ENCODE data around the gene CTNNA2. TPM values are rescaled to one million over a fixed set of nuclear protein-coding genes. Genes with fewer than 3 reads are reported as not detected.

The CTNNA2 gene
- total RNA-seq, 4 donors from 2014 or later = 0.88 to 14.9 (median 2.3) TPM; not detected in 1

DNA sequence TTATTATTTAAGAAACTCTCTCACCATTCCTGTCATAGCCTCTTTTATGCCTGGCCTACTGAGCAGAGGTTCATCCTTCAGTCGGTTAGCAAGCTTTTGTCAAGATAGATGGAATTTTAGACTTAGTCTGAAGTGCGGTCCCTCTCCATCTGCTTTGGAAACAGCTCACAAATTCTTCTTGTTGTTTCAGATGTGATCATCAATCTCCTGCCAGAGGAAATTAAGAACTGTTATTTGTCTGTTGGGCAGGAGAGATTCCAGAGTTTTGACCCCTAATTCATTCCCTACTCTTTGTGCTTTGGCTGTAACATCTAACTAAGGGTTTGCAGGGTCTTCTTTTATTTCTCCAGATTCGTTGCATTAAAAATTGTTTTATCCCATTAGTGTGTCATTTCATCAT lies 735.3 kb downstream of the CTNNA2 start:
- no peaks in the 10 kb centered on the region for H3K9me3 ChIP-seq
- no peak overlapping the region for H3K27ac ChIP-seq
- H3K4me1 ChIP-seq = no peaks in the 10 kb centered on the region
- no peaks in the 10 kb centered on the region for H3K36me3 ChIP-seq
- no peak overlapping the region for H3K4me3 ChIP-seq
- intact Hi-C loops (cut with DNase I; ENCODE audit: low total_unique reads) = no loop called here
- TF ChIP-seq POLR2A (IDR thresholded peaks at IDR 0.05) = no peak
- TF ChIP-seq, protein P1, sequence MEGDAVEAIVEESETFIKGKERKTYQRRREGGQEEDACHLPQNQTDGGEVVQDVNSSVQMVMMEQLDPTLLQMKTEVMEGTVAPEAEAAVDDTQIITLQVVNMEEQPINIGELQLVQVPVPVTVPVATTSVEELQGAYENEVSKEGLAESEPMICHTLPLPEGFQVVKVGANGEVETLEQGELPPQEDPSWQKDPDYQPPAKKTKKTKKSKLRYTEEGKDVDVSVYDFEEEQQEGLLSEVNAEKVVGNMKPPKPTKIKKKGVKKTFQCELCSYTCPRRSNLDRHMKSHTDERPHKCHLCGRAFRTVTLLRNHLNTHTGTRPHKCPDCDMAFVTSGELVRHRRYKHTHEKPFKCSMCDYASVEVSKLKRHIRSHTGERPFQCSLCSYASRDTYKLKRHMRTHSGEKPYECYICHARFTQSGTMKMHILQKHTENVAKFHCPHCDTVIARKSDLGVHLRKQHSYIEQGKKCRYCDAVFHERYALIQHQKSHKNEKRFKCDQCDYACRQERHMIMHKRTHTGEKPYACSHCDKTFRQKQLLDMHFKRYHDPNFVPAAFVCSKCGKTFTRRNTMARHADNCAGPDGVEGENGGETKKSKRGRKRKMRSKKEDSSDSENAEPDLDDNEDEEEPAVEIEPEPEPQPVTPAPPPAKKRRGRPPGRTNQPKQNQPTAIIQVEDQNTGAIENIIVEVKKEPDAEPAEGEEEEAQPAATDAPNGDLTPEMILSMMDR (IDR thresholded peaks at IDR 0.05) = no peak
- DNase-seq = no peak
- H3K27me3 ChIP-seq = no peaks in the 10 kb centered on the region

GRCh38 chr2:80252294-80252986 lies 739.6 kb downstream of the CTNNA2 start:
- intact Hi-C loops (cut with DNase I; ENCODE audit: low total_unique reads) = no loop called here
- H3K36me3 ChIP-seq = no peaks in the 10 kb centered on the region
- H3K27me3 ChIP-seq = no peaks in the 10 kb centered on the region
- H3K4me3 ChIP-seq = no peak overlapping the region
- DNase-seq = no peak
- H3K9me3 ChIP-seq = no peaks in the 10 kb centered on the region
- no peak overlapping the region for H3K27ac ChIP-seq
- no peaks in the 10 kb centered on the region for H3K4me1 ChIP-seq
- TF ChIP-seq, protein P1 (IDR thresholded peaks at IDR 0.05) = no peak
- TF ChIP-seq POLR2A (IDR thresholded peaks at IDR 0.05) = no peak

- Histone ChIP-seq H3K27ac (no peak overlapping the region), H3K9me3 (no peaks in the 10 kb centered on the region), H3K36me3 (no peaks in the 10 kb centered on the region), H3K4me1 (no peaks in the 10 kb centered on the region), H3K4me3 (no peak overlapping the region), H3K27me3 (no peaks in the 10 kb centered on the region)
- no peak for TF ChIP-seq POLR2A (IDR thresholded peaks at IDR 0.05)
- TF ChIP-seq, protein P1 (IDR thresholded peaks at IDR 0.05) = no peak
- no peak for DNase-seq
- intact Hi-C loops (cut with DNase I; ENCODE audit: low total_unique reads) = no loop called here
Measured at GRCh38 chr2:80255918-80256781, 743.3 kb downstream of the CTNNA2 start.

- Histone ChIP-seq H3K4me3 (no peak overlapping the region), H3K27me3 (no peaks in the 10 kb centered on the region), H3K36me3 (no peaks in the 10 kb centered on the region), H3K4me1 (no peaks in the 10 kb centered on the region), H3K27ac (no peak overlapping the region), H3K9me3 (no peaks in the 10 kb centered on the region)
- intact Hi-C loops (cut with DNase I; ENCODE audit: low total_unique reads) = no loop called here
- no peak for DNase-seq
- TF ChIP-seq, protein P1 (IDR thresholded peaks at IDR 0.05) = no peak
- no peak for TF ChIP-seq POLR2A (IDR thresholded peaks at IDR 0.05)
Measured at GRCh38 chr2:80256782-80257167, 743.9 kb downstream of the CTNNA2 start.

DNA sequence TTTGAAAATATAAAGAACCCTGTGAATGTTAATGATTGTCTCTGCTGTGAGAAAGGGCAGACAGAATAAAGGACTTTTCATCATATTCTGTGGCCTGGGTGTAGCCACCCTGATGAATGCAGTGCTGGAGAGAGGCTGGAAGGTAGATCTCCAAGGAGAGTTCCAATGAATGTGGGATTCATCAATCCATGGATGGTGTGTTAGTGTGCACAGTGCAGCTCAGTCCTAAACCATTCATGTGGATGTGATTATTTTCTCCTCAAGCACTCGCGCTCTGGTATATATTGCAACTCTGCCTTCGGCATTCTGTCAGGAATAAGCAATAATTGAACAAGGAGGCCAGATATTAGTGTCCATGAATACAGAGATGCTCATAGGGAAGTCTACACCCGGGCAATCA lies 744.6 kb downstream of the CTNNA2 start:
- TF ChIP-seq POLR2A (IDR thresholded peaks at IDR 0.05) = no peak
- TF ChIP-seq, protein P1 (IDR thresholded peaks at IDR 0.05) = no peak
- H3K9me3 ChIP-seq = no peaks in the 10 kb centered on the region
- H3K27ac ChIP-seq = no peak overlapping the region
- H3K27me3 ChIP-seq = no peaks in the 10 kb centered on the region
- intact Hi-C loops (cut with DNase I; ENCODE audit: low total_unique reads) = no loop called here
- H3K4me3 ChIP-seq = no peak overlapping the region
- no peaks in the 10 kb centered on the region for H3K36me3 ChIP-seq
- H3K4me1 ChIP-seq = no peaks in the 10 kb centered on the region
- DNase-seq = no peak

All from uterus (tissue), 4 donors.